ENCODE measurements around the gene KIAA1586.

DNA sequence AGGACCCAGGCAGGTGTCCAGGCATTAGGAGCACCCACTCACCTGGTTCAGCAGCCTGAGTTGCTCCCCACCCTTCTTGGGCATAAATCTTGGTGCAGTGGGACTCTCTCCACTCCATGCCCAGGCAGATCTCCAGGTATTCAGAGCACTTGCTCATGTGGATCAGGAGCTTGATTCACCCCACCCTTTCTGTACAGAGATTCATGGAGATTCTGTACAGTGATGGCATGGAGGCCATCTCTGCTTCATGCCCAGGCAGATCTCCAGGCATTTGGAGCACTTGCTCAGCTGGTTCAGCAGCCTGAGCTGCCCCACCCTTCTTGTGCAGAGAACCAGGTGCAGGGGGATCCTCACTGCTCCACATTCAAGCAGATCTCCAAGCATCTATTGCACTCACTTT lies 47.4 kb upstream of the KIAA1586 start:
- TF ChIP-seq, protein P1, sequence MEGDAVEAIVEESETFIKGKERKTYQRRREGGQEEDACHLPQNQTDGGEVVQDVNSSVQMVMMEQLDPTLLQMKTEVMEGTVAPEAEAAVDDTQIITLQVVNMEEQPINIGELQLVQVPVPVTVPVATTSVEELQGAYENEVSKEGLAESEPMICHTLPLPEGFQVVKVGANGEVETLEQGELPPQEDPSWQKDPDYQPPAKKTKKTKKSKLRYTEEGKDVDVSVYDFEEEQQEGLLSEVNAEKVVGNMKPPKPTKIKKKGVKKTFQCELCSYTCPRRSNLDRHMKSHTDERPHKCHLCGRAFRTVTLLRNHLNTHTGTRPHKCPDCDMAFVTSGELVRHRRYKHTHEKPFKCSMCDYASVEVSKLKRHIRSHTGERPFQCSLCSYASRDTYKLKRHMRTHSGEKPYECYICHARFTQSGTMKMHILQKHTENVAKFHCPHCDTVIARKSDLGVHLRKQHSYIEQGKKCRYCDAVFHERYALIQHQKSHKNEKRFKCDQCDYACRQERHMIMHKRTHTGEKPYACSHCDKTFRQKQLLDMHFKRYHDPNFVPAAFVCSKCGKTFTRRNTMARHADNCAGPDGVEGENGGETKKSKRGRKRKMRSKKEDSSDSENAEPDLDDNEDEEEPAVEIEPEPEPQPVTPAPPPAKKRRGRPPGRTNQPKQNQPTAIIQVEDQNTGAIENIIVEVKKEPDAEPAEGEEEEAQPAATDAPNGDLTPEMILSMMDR (optimal IDR thresholded peaks at IDR 0.05 in 1 of 3, IDR thresholded peaks at IDR 0.05 in 1 of 3, conservative IDR thresholded peaks at IDR 0.05 in 1 of 3; ENCODE audit: extremely low read depth in 1 of 3, insufficient read depth in 2 of 3, low read length in 3 of 3), result no peak
- TF ChIP-seq EZH2 (IDR thresholded peaks at IDR 0.05; ENCODE audit: low read length), result no peak
